Medulla oblongata (tissue), 1 donor: ENCODE results near the gene VIPR2.
"Not testable (repeated sequence)": the region's sequence is repeated elsewhere in the genome, so short reads cannot be mapped to it uniquely, and the experiment has no call there.

Source experiments
- DNase-seq: peaks from one replicate; pipeline ENCODE4 v3.0.0-alpha.2; 2015; ENCODE audit errors: extremely low spot score

The VIPR2 gene

GRCh38 chr7:159140170-159140910 lies 4.3 kb downstream of the VIPR2 start:
- no peak for DNase-seq

- DNase-seq = no peak
Measured at GRCh38 chr7:159139639-159140038, 5.0 kb downstream of the VIPR2 start.

- no peak for DNase-seq
Measured at GRCh38 chr7:159139202-159139601, 5.5 kb downstream of the VIPR2 start.

GRCh38 chr7:159138508-159138907 lies 6.2 kb downstream of the VIPR2 start:
- no peak for DNase-seq

GRCh38 chr7:159137906-159138305 lies 6.8 kb downstream of the VIPR2 start:
- DNase-seq = no peak

- no peak for DNase-seq
Measured at GRCh38 chr7:159136846-159137245, 7.8 kb downstream of the VIPR2 start.

GRCh38 chr7:159136442-159136841 lies 8.2 kb downstream of the VIPR2 start:
- DNase-seq = no peak

- DNase-seq = no peak
Measured at GRCh38 chr7:159136013-159136412, 8.7 kb downstream of the VIPR2 start.

- DNase-seq = not testable (repeated sequence)
Measured at GRCh38 chr7:159132670-159133443, 11.8 kb downstream of the VIPR2 start.

GRCh38 chr7:159130820-159131219 lies 13.8 kb downstream of the VIPR2 start:
- no peak for DNase-seq

GRCh38 chr7:159130199-159130775 lies 14.4 kb downstream of the VIPR2 start:
- DNase-seq = no peak

- DNase-seq = no peak
Measured at GRCh38 chr7:159128767-159129166, 15.9 kb downstream of the VIPR2 start.

GRCh38 chr7:159127691-159128642 lies 16.7 kb downstream of the VIPR2 start:
- no peak for DNase-seq

GRCh38 chr7:159126311-159127260 lies 18.1 kb downstream of the VIPR2 start:
- DNase-seq = no peak

- DNase-seq = no peak
Measured at GRCh38 chr7:159125955-159126270, 18.8 kb downstream of the VIPR2 start.

- no peak for DNase-seq
Measured at GRCh38 chr7:159125104-159125954, 19.3 kb downstream of the VIPR2 start.

GRCh38 chr7:159123793-159124192 lies 20.9 kb downstream of the VIPR2 start:
- not testable (repeated sequence) for DNase-seq

GRCh38 chr7:159123294-159123693 lies 21.4 kb downstream of the VIPR2 start:
- DNase-seq = not testable (repeated sequence)

GRCh38 chr7:159122276-159122675 lies 22.4 kb downstream of the VIPR2 start:
- no peak for DNase-seq

GRCh38 chr7:159121476-159121875 lies 23.2 kb downstream of the VIPR2 start:
- no peak for DNase-seq
